COR-L47 (cell line): ENCODE data around the gene VN1R5.

ENCODE experiments used
- DNase-seq: peaks from one replicate; lab custom pipeline; 2025; lab: John Stamatoyannopoulos, UW

The VN1R5 gene

DNA sequence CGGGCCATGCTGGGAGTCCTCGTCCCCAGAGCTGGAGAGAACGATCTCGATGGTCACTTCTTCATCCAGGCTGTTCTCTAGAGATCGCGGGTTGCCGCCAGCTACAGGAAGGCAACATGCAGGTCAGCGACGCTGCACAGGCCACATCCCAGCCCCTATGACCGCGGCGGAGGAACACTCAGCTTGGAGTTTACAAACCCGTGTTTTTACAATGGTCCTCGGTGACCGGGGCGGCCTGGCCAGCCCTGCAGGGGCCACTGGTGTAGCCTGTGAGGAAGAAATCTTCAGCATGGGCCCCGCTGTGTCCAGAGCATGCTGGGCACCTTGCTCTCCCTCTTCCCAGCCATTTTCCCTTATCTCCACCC lies 45.3 kb downstream of the VN1R5 start:
- DNase-seq, result no peak

DNA sequence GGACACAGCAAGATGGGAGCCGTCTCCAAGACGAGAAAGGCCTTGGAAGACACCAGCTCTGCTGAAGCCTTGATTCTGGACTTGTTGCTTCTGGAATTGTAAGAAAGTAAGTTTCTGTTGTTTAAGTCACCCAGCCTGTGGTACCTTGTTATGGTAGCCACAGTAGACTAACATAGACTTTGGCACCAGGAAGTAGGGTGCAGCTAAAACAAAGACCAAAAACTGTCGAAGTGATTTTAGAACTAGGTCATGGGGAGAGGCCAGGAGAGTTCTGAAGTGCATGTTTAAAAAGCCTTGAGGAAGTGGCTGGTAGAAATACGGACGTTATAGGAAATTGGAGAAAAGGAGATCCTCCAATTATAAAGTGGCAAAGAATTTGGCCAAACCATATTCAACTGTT lies 47.3 kb downstream of the VN1R5 start:
- no peak for DNase-seq

DNA sequence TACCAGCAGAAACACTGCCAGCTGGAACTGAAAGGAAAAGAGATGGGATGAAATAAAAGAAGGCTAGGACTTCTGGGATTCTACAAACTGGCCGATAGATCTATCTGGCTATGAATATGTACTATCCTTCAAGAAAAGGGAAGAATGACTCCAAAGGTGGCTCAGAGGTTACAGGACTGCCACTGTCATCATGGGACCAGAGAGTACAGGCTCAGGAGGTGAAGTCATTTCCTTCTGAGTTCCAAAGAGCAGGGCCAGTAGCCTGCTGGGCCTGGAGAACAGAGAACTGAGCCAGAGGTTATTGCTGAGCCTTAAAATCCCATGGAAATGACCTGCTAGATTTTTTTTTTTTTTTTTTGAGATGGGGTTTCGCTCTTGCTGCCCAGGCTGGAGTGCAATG lies 48.2 kb downstream of the VN1R5 start:
- no peak for DNase-seq
